Right lobe of liver (tissue), 4 donors: ENCODE data around the gene ADAR.

Source experiments
- POLR2A ChIP-seq: fragments of 450-650 bp; IDR thresholded peaks from one replicate; pipeline ENCODE4 v1.6.1; 2017; ENCODE audit warnings: antibody characterized with exemption, mild to moderate bottlenecking
- TF ChIP-seq, protein P1 (sequence below), 4 donors: fragments of 200-600 bp in 3 of 4; fragments of 450-650 bp in 1 of 4; IDR thresholded peaks; one replicate each; pipeline versions ENCODE4 v1.5.1 to v1.8.0; 2016 to 2022; ENCODE audit warnings: antibody characterized with exemption in 4 of 4, mild to moderate bottlenecking in 2 of 4
- donor health status: DM: no; HTN: no; CAD: no.
- donor health status: DM: no; HTN: no; CAD: no.
- donor health status: DM: no; HTN: yes; CAD: no.

DNA sequence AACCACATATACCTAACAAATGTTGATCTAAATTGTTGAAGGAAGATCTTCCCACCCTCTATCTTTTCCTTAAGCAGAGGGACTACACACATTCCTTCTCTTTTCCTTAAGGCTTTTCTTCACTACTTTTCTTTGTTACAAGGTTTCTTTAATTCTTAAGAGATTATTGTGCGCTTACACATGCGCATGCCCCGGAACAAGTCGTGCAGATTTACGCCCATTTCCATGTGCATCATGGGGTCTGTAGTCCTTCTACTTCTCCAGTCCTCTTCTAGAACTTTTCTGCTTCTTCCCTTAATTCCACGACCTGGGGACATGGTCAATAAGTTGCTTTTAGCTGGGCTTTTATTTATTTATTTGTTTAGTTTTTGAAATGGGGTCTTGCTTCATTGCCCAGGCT, 42.1 kb downstream of the ADAR start:
- TF ChIP-seq, protein P1, sequence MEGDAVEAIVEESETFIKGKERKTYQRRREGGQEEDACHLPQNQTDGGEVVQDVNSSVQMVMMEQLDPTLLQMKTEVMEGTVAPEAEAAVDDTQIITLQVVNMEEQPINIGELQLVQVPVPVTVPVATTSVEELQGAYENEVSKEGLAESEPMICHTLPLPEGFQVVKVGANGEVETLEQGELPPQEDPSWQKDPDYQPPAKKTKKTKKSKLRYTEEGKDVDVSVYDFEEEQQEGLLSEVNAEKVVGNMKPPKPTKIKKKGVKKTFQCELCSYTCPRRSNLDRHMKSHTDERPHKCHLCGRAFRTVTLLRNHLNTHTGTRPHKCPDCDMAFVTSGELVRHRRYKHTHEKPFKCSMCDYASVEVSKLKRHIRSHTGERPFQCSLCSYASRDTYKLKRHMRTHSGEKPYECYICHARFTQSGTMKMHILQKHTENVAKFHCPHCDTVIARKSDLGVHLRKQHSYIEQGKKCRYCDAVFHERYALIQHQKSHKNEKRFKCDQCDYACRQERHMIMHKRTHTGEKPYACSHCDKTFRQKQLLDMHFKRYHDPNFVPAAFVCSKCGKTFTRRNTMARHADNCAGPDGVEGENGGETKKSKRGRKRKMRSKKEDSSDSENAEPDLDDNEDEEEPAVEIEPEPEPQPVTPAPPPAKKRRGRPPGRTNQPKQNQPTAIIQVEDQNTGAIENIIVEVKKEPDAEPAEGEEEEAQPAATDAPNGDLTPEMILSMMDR (IDR thresholded peaks at IDR 0.05), result no peak
- no peak for TF ChIP-seq POLR2A
